Brain microvascular endothelial cell (primary cell): ENCODE data around the gene LTBP1.

Experiments used
- DNase-seq: peaks from one replicate; pipeline ENCODE4 v3.0.0-alpha.2; 2020
- H3K27ac ChIP-seq: fragments of 250-450 bp; sonication (Bioruptor Pico); 2 replicates; pipeline ENCODE4 v1.5.1; 2020; ENCODE audit warnings: mild to moderate bottlenecking, moderate library complexity
- H3K27me3 ChIP-seq: fragments of 250-450 bp; sonication (Bioruptor Pico); replicated peaks from 2 replicates; pipeline ENCODE4 v1.5.1; 2020; ENCODE audit warnings: mild to moderate bottlenecking
- H3K36me3 ChIP-seq: fragments of 250-450 bp; sonication (Bioruptor Pico); replicated peaks from 2 replicates; pipeline ENCODE4 v1.5.1; 2020; ENCODE audit warnings: mild to moderate bottlenecking
- H3K4me3 ChIP-seq: 2 replicates; pipeline ENCODE4 v1.5.1; 2011; ENCODE audit warnings: low read depth, mild to moderate bottlenecking, control low read depth, low read length, moderate library complexity
- CTCF ChIP-seq: IDR thresholded peaks from 2 replicates; pipeline ENCODE4 v1.5.1; 2011; ENCODE audit warnings: low read depth, mild to moderate bottlenecking, moderate library complexity, low read length, control low read depth, inconsistent platforms; ENCODE audit errors: missing control alignments
- in situ Hi-C: cut with HindIII; loops from 2 replicates; pipeline ENCODE4 v1.10.0; 2017; ENCODE audit warnings: low sequenced_read_pairs, low pct_ligation_motif_present

The LTBP1 gene

GRCh38 chr2:33136566-33136965 is 189.8 kb downstream of the LTBP1 start:
- no peak for DNase-seq
- H3K27me3 ChIP-seq, result no peaks in the 10 kb centered on the region
- peak overlapping the region; percentile 98 for H3K27ac ChIP-seq
- TF ChIP-seq CTCF, result no peak
- in situ Hi-C loops, result no loop called here
- H3K4me3 ChIP-seq, result peak overlapping the region; percentile 88
- H3K36me3 ChIP-seq, result peaks cover 33% of the 10 kb centered on the region

- Histone ChIP-seq H3K36me3 (peaks cover 36% of the 10 kb centered on the region), H3K27ac (peak overlapping the region; percentile 98), H3K4me3 (peak overlapping the region; percentile 88)
Observed at GRCh38 chr2:33137331-33137730, 190.6 kb downstream of the LTBP1 start.

GRCh38 chr2:33139949-33140348 is 193.2 kb downstream of the LTBP1 start:
- no peak for TF ChIP-seq CTCF
- no peak for DNase-seq
- Histone ChIP-seq H3K27ac (no peak overlapping the region), H3K27me3 (no peaks in the 10 kb centered on the region), H3K4me3 (no peak overlapping the region), H3K36me3 (peaks cover 57% of the 10 kb centered on the region)
- in situ Hi-C loops, result no loop called here

More at GRCh38 chr2:33137331-33137730, 190.6 kb downstream of the LTBP1 start:
- no peaks in the 10 kb centered on the region for H3K27me3 ChIP-seq
- TF ChIP-seq CTCF, result no peak
- no peak for DNase-seq
- in situ Hi-C loops, result no loop called here

- DNase-seq, result no peak
- no peak for TF ChIP-seq CTCF
- peaks cover 61% of the 10 kb centered on the region for H3K36me3 ChIP-seq
- no peaks in the 10 kb centered on the region for H3K27me3 ChIP-seq
- in situ Hi-C loops, result no loop called here
- peak overlapping the region; percentile 1 for H3K27ac ChIP-seq
- no peak overlapping the region for H3K4me3 ChIP-seq
Observed at GRCh38 chr2:33141476-33141875, 194.7 kb downstream of the LTBP1 start.

GRCh38 chr2:33142810-33143209 is 196.1 kb downstream of the LTBP1 start:
- Histone ChIP-seq H3K27ac (no peak overlapping the region), H3K4me3 (no peak overlapping the region), H3K36me3 (peaks cover 62% of the 10 kb centered on the region), H3K27me3 (no peaks in the 10 kb centered on the region)
- TF ChIP-seq CTCF, result no peak
- in situ Hi-C loops, result no loop called here
- DNase-seq, result no peak

GRCh38 chr2:33144243-33144642 is 197.5 kb downstream of the LTBP1 start:
- TF ChIP-seq CTCF, result no peak
- no peak overlapping the region for H3K27ac ChIP-seq
- H3K4me3 ChIP-seq, result no peak overlapping the region
- H3K36me3 ChIP-seq, result peaks cover 70% of the 10 kb centered on the region
- DNase-seq, result no peak
- in situ Hi-C loops, result no loop called here
- no peaks in the 10 kb centered on the region for H3K27me3 ChIP-seq
